Neural cell (in vitro differentiated cells): Measurements from ENCODE around the gene SLC8A1. TPM values are rescaled to one million over a fixed set of nuclear protein-coding genes. Genes with fewer than 3 reads are reported as not detected.

ENCODE experiments used
- H2AFZ ChIP-seq: fragments of 200-600, 300-800 bp; sonication (generic), shearing (Covaris generic); 2 replicates; pipeline ENCODE4 v1.6.0; 2014; ENCODE audit warnings: low read depth, mild to moderate bottlenecking, antibody characterized with exemption, low read length, moderate library complexity
- H3F3A ChIP-seq: fragments of 200-600 bp; shearing (Covaris generic); 2 replicates; pipeline ENCODE4 v1.6.1; 2016; ENCODE audit warnings: mild to moderate bottlenecking, moderate library complexity, mixed read lengths, antibody characterized with exemption, low read length; ENCODE audit not compliant: insufficient read depth, poor library complexity, severe bottlenecking
- H3K27ac ChIP-seq: fragments of 200-600, 300-800 bp; sonication (generic), shearing (Covaris generic); 2 replicates; pipeline ENCODE4 v1.5.1; 2014; ENCODE audit warnings: mild to moderate bottlenecking, low read length, moderate library complexity
- H3K27me3 ChIP-seq: fragments of 300-800, 200-600 bp; sonication (generic), shearing (Covaris generic); 2 replicates; pipeline ENCODE4 v1.6.0; 2014; ENCODE audit warnings: mild to moderate bottlenecking, low read depth, low read length, moderate library complexity; ENCODE audit not compliant: insufficient read depth
- H3K36me3 ChIP-seq: fragments of 300-800, 200-600 bp; sonication (generic), shearing (Covaris generic); 2 replicates; pipeline ENCODE4 v1.5.1; 2014; ENCODE audit warnings: mild to moderate bottlenecking, antibody characterized with exemption, low read length, moderate library complexity; ENCODE audit not compliant: insufficient read depth
- H3K4me2 ChIP-seq: fragments of 300-800, 200-600 bp; sonication (generic), shearing (Covaris generic); 2 replicates; pipeline ENCODE4 v1.6.0; 2014; ENCODE audit warnings: mild to moderate bottlenecking, low read length
- H3K4me3 ChIP-seq: fragments of 300-800, 200-600 bp; sonication (generic), shearing (Covaris generic); 2 replicates; pipeline ENCODE4 v1.5.1; 2014; ENCODE audit warnings: mild to moderate bottlenecking, low read length, moderate library complexity
- H3K79me2 ChIP-seq: fragments of 200-600 bp; shearing (Covaris generic); replicated peaks from 2 replicates; pipeline ENCODE4 v1.6.0; 2014; ENCODE audit warnings: mild to moderate bottlenecking, low read length, moderate library complexity; ENCODE audit not compliant: insufficient read depth
- H3K9ac ChIP-seq: fragments of 300-800, 200-600 bp; sonication (generic), shearing (Covaris generic); 2 replicates; pipeline ENCODE4 v1.6.1; 2016; ENCODE audit warnings: mild to moderate bottlenecking, low read length, mixed read lengths
- H3K9me2 ChIP-seq: fragments of 200-600 bp; shearing (Covaris generic); 2 replicates; pipeline ENCODE4 v1.6.1; 2016; ENCODE audit warnings: mild to moderate bottlenecking, low read length, mixed read lengths; ENCODE audit not compliant: insufficient read depth
- H3K9me3 ChIP-seq: fragments of 200-600, 300-800 bp; sonication (generic), shearing (Covaris generic); 2 replicates; pipeline ENCODE4 v1.6.1; 2016; ENCODE audit warnings: mild to moderate bottlenecking, mixed run types, low read length, moderate library complexity, mixed read lengths
- H4K20me1 ChIP-seq: fragments of 200-600 bp; shearing (Covaris generic); 2 replicates; pipeline ENCODE4 v1.6.1; 2016; ENCODE audit warnings: mild to moderate bottlenecking, mixed run types; ENCODE audit not compliant: insufficient read depth
- CTCF ChIP-seq: fragments of 450-650 bp; IDR thresholded peaks from 2 replicates; pipeline ENCODE4 v1.5.1; 2014; ENCODE audit warnings: antibody characterized with exemption, mild to moderate bottlenecking, moderate library complexity; ENCODE audit not compliant: poor library complexity, severe bottlenecking
- EP300 ChIP-seq: fragments of 450-650 bp; conservative IDR thresholded peaks from 2 replicates; pipeline ENCODE4 v1.6.1; 2014; ENCODE audit warnings: antibody characterized with exemption, mild to moderate bottlenecking, moderate library complexity; ENCODE audit not compliant: poor library complexity, severe bottlenecking
- EZH2 ChIP-seq: fragments of 200-600, 300-800 bp; shearing (Covaris generic), sonication (generic); IDR thresholded peaks from 2 replicates; pipeline ENCODE4 v1.6.1; 2014; ENCODE audit warnings: antibody characterized with exemption, low read length, borderline replicate concordance, mild to moderate bottlenecking; ENCODE audit not compliant: insufficient read depth, poor library complexity, severe bottlenecking
- MXI1 ChIP-seq: fragments of 450-650 bp; conservative IDR thresholded peaks from 2 replicates; pipeline ENCODE4 v1.6.1; 2014; ENCODE audit warnings: antibody characterized with exemption, mild to moderate bottlenecking; ENCODE audit not compliant: poor library complexity, severe bottlenecking
- POLR2AphosphoS5 ChIP-seq: IDR thresholded peaks from 2 replicates; pipeline ENCODE4 v1.6.1; 2012
- RAD21 ChIP-seq: fragments of 450-650 bp; conservative IDR thresholded peaks from 2 replicates; pipeline ENCODE4 v1.6.1; 2014; ENCODE audit warnings: antibody characterized with exemption, mild to moderate bottlenecking, moderate library complexity
- REST ChIP-seq: IDR thresholded peaks from 2 replicates; pipeline ENCODE4 v1.6.1; 2012; ENCODE audit warnings: borderline replicate concordance
- SMC3 ChIP-seq: fragments of 450-650 bp; conservative IDR thresholded peaks from 2 replicates; pipeline ENCODE4 v1.6.1; 2014; ENCODE audit warnings: antibody characterized with exemption, mild to moderate bottlenecking, moderate library complexity; ENCODE audit not compliant: poor library complexity
- TAF1 ChIP-seq: IDR thresholded peaks from 2 replicates; pipeline ENCODE4 v1.6.1; 2012; ENCODE audit warnings: low read depth
- polyA plus RNA-seq: library from polyadenylated mRNA; depleted of rRNA; stranded (reverse); fragments of >200 nt; gene quantifications from 2 replicates; pipeline ENCODE4 v1.2.3, GENCODE V29; 2014

Gene SLC8A1
- polyA plus RNA-seq, 1 donor from 2014 or later, result 18.7 TPM

GRCh38 chr2:40400336-40400953 is 51.4 kb downstream of the SLC8A1 start:
- Histone ChIP-seq H3K4me3 (no peak overlapping the region), H3K79me2 (peaks cover 12% of the 10 kb centered on the region), H3K27me3 (no peaks in the 10 kb centered on the region), H3K27ac (no peak overlapping the region), H4K20me1 (no peaks in the 10 kb centered on the region), H3K9me3 (no peaks in the 10 kb centered on the region), H3K4me2 (no peak overlapping the region), H3F3A (no peaks in the 10 kb centered on the region), H3K9me2 (no peaks in the 10 kb centered on the region), H3K9ac (no peak overlapping the region), H2AFZ (no peak overlapping the region), H3K36me3 (no peaks in the 10 kb centered on the region)
- no peak for TF ChIP-seq MXI1
- TF ChIP-seq EZH2, result no peak
- no peak for TF ChIP-seq REST
- no peak for TF ChIP-seq CTCF
- no peak for TF ChIP-seq TAF1
- no peak for TF ChIP-seq EP300
- TF ChIP-seq RAD21, result no peak
- no peak for TF ChIP-seq SMC3
- no peak for TF ChIP-seq POLR2AphosphoS5

- no peaks in the 10 kb centered on the region for H3K9me3 ChIP-seq
- H3K27me3 ChIP-seq, result no peaks in the 10 kb centered on the region
- H2AFZ ChIP-seq, result no peak overlapping the region
- no peak overlapping the region for H3K27ac ChIP-seq
- TF ChIP-seq SMC3, result no peak
- TF ChIP-seq TAF1, result no peak
- TF ChIP-seq EZH2, result no peak
- no peak for TF ChIP-seq MXI1
- TF ChIP-seq CTCF, result no peak
- TF ChIP-seq EP300, result no peak
- TF ChIP-seq POLR2AphosphoS5, result no peak
- TF ChIP-seq RAD21, result no peak
- no peak for TF ChIP-seq REST
- H3K4me2 ChIP-seq, result no peak overlapping the region
- no peaks in the 10 kb centered on the region for H3K36me3 ChIP-seq
- no peak overlapping the region for H3K4me3 ChIP-seq
- no peaks in the 10 kb centered on the region for H3K9me2 ChIP-seq
- H3K79me2 ChIP-seq, result peaks cover 8% of the 10 kb centered on the region
- no peak overlapping the region for H3K9ac ChIP-seq
- H3F3A ChIP-seq, result no peaks in the 10 kb centered on the region
- no peaks in the 10 kb centered on the region for H4K20me1 ChIP-seq
Measured at GRCh38 chr2:40397765-40398164, 54.1 kb downstream of the SLC8A1 start.
